Keratinocyte (primary cell): ENCODE results near the gene TRAF5.

Experiments
- EZH2 ChIP-seq: IDR thresholded peaks from one replicate; pipeline ENCODE4 v1.6.1; 2012; ENCODE audit warnings: inconsistent platforms, mild to moderate bottlenecking, low read length, moderate library complexity
- TF ChIP-seq, protein P1 (sequence below), 3 experiments: IDR thresholded peaks in 1 of 3; conservative IDR thresholded peaks in 1 of 3; optimal IDR thresholded peaks in 1 of 3; 2 replicates in 2 of 3; 3 replicates in 1 of 3; pipeline versions ENCODE3 to v1.5.1; 2011; ENCODE audit warnings: low read length in 3 of 3, mild to moderate bottlenecking in 3 of 3, moderate library complexity in 2 of 3, control low read depth in 1 of 3, inconsistent platforms in 1 of 3; ENCODE audit not compliant: insufficient read depth in 2 of 3; ENCODE audit errors: extremely low read depth in 1 of 3

GRCh38 chr1:211386921-211387320, 60.3 kb downstream of the TRAF5 start:
- TF ChIP-seq EZH2 = no peak
- TF ChIP-seq, protein P1, sequence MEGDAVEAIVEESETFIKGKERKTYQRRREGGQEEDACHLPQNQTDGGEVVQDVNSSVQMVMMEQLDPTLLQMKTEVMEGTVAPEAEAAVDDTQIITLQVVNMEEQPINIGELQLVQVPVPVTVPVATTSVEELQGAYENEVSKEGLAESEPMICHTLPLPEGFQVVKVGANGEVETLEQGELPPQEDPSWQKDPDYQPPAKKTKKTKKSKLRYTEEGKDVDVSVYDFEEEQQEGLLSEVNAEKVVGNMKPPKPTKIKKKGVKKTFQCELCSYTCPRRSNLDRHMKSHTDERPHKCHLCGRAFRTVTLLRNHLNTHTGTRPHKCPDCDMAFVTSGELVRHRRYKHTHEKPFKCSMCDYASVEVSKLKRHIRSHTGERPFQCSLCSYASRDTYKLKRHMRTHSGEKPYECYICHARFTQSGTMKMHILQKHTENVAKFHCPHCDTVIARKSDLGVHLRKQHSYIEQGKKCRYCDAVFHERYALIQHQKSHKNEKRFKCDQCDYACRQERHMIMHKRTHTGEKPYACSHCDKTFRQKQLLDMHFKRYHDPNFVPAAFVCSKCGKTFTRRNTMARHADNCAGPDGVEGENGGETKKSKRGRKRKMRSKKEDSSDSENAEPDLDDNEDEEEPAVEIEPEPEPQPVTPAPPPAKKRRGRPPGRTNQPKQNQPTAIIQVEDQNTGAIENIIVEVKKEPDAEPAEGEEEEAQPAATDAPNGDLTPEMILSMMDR (optimal IDR thresholded peaks at IDR 0.05 in 1 of 3, IDR thresholded peaks at IDR 0.05 in 1 of 3, conservative IDR thresholded peaks at IDR 0.05 in 1 of 3; ENCODE audit: extremely low read depth in 1 of 3, insufficient read depth in 2 of 3, low read length in 3 of 3) = no peak
